CD4-positive, alpha-beta T cell (primary cell): Measurements from ENCODE around the gene OXSM. TPM values are rescaled to one million over a fixed set of nuclear protein-coding genes. Genes with fewer than 3 reads are reported as not detected.

Experiments used
- ATAC-seq: fragments of 200-7000 bp; cut with Tn5 transposase; one replicate; pipeline ENCODE4 v1.10.0; 2022; ENCODE audit warnings: mild to moderate bottlenecking; ENCODE audit not compliant: poor library complexity
- CTCF ChIA-PET: fragments of 350-600 bp; sonication (Branson Sonifier 250); formaldehyde crosslinking; loops from one replicate; lab custom pipeline; 2021; ENCODE audit warnings: antibody characterized with exemption, inconsistent platforms; lab: Charles Lee
- POLR2A ChIA-PET: fragments of 350-600 bp; sonication (Branson Sonifier 250); formaldehyde crosslinking; loops from one replicate; lab custom pipeline; 2021; ENCODE audit warnings: antibody characterized with exemption, inconsistent platforms; lab: Charles Lee
- DNase-seq, 14 experiments: peaks; one replicate each; pipeline ENCODE4 v3.0.0-alpha.2; 2013 to 2020; ENCODE audit warnings: mixed read lengths in 2 of 14
- H3K27ac ChIP-seq, 2 donors: one replicate each; pipeline versions ENCODE4 v1.5.1 to v1.7.0; 2013; ENCODE audit warnings: low read length in 2 of 2, low read depth in 1 of 2, mild to moderate bottlenecking in 1 of 2
- H3K27me3 ChIP-seq, 2 experiments: 1 replicate in 1 of 2; 2 replicates in 1 of 2; pipeline versions ENCODE4 v1.6.1 to v1.7.0; 2013; ENCODE audit warnings: low read length in 2 of 2, control low read depth in 1 of 2, mild to moderate bottlenecking in 1 of 2, moderate library complexity in 1 of 2; ENCODE audit not compliant: insufficient read depth in 2 of 2, control insufficient read depth in 1 of 2
- H3K36me3 ChIP-seq: one replicate; pipeline ENCODE4 v1.6.1; 2013; ENCODE audit warnings: low read length, control low read depth; ENCODE audit not compliant: insufficient read depth
- H3K4me1 ChIP-seq: one replicate; pipeline ENCODE4 v1.6.1; 2013; ENCODE audit warnings: low read length, control low read depth; ENCODE audit not compliant: insufficient read depth
- H3K4me3 ChIP-seq: one replicate; pipeline ENCODE4 v1.5.1; 2013; ENCODE audit warnings: mild to moderate bottlenecking, low read length, moderate library complexity
- H3K9me3 ChIP-seq, 2 experiments: 1 replicate in 1 of 2; 2 replicates in 1 of 2; pipeline versions ENCODE4 v1.6.1 to v1.7.0; 2013; ENCODE audit warnings: low read length in 2 of 2, mild to moderate bottlenecking in 2 of 2, control low read depth in 1 of 2, moderate library complexity in 1 of 2; ENCODE audit not compliant: control insufficient read depth in 1 of 2, insufficient read depth in 1 of 2
- H3K27ac Mint-ChIP-seq: one replicate; pipeline ENCODE4 v1.8.0; 2020; ENCODE audit warnings: mixed read lengths
- H3K27me3 Mint-ChIP-seq: one replicate; pipeline ENCODE4 v1.8.0; 2021; ENCODE audit warnings: mixed read lengths
- H3K36me3 Mint-ChIP-seq: one replicate; pipeline ENCODE4 v1.8.0; 2021; ENCODE audit warnings: low read depth, mixed read lengths
- H3K4me1 Mint-ChIP-seq: one replicate; pipeline ENCODE4 v1.8.0; 2021; ENCODE audit warnings: low read depth, mixed read lengths
- H3K4me3 Mint-ChIP-seq: one replicate; pipeline ENCODE4 v1.8.0; 2020; ENCODE audit warnings: mild to moderate bottlenecking, mixed read lengths
- H3K9me3 Mint-ChIP-seq: one replicate; pipeline ENCODE4 v1.8.0; 2020; ENCODE audit warnings: mixed read lengths
- CTCF ChIP-seq: fragments of 200-600 bp; IDR thresholded peaks from one replicate; pipeline ENCODE4 v1.8.0; 2022; ENCODE audit warnings: antibody characterized with exemption, mild to moderate bottlenecking
- intact Hi-C, 2 experiments: fragments of 100-400 bp; cut with DNase I in 1 of 2; cut with micrococcal nuclease in 1 of 2; formaldehyde crosslinking; loops; one replicate each; pipeline versions ENCODE4 v1.15.1 to v1.9.0; 2023 to 2025; cut with DNase I, micrococcal nuclease
- total RNA-seq, 174 experiments: library from RNA in 2 of 174; stranded (reverse) in 2 of 174; gene quantifications; one replicate each; pipeline ENCODE4 v1.2.3 and lab custom pipeline; 2021 to 2026

OXSM gene
- total RNA-seq, 2 experiments from 2014 or later, result 6.2 to 7.9 TPM

- peaks cover 15% of the 10 kb centered on the region for H3K4me1 ChIP-seq
- H3K27ac Mint-ChIP-seq, result peak overlapping the region; percentile 94
- peak overlapping the region; percentile 98 for H3K4me3 Mint-ChIP-seq
- H3K9me3 ChIP-seq, result no peaks in the 10 kb centered on the region
- H3K27me3 Mint-ChIP-seq, result no peaks in the 10 kb centered on the region
- H3K27me3 ChIP-seq, result no peaks in the 10 kb centered on the region
- peaks cover 61% of the 10 kb centered on the region for H3K4me1 Mint-ChIP-seq
- ATAC-seq, result no peak
- DNase-seq, result no peak
- CTCF ChIA-PET, result interaction anchor here (0.8 to 2.0 kb wide), 2 partner anchors 68 to 141 kb away, joined by 3 to 6 read pairs; no protein-coding TSS in a partner anchor
- peaks cover 6% of the 10 kb centered on the region for H3K36me3 ChIP-seq
- H3K27ac ChIP-seq, result peak overlapping the region; percentile 83 to 91
- peaks cover 16% of the 10 kb centered on the region for H3K36me3 Mint-ChIP-seq
- TF ChIP-seq CTCF, result no peak
- H3K4me3 ChIP-seq, result peak overlapping the region; percentile 75
- intact Hi-C loops, result loop anchor here in 1 of 2 experiments (5.0 to 10.0 kb wide), 3 partner anchors 1583 to 1984 kb away; partner anchors contain the start of genes NKIRAS1, RPL15 and UBE2E1
- POLR2A ChIA-PET, result interaction anchor here (0.8 kb wide), 1 partner anchor 123 kb away, joined by 3 read pairs; no protein-coding TSS in a partner anchor
- H3K9me3 Mint-ChIP-seq, result no peaks in the 10 kb centered on the region
These were observed 688 bp upstream of the OXSM start for GRCh38 chr3:25789209-25789595.

- CTCF ChIA-PET, result no interaction called here
- POLR2A ChIA-PET, result no interaction called here
These were observed 11.9 kb downstream of the OXSM start for GRCh38 chr3:25801786-25802185.

GRCh38 chr3:25803833-25804232 lies 13.9 kb downstream of the OXSM start:
- H3K27me3 ChIP-seq, result peaks cover 0 to 3% of the 10 kb centered on the region in 2 experiments
- ChIA-PET CTCF (interaction anchor here (0.5 kb wide), 1 partner anchor 240 kb away, joined by 3 read pairs; no protein-coding TSS in a partner anchor), POLR2A (no interaction called here)
- H3K27ac ChIP-seq, result no peak overlapping the region
- ATAC-seq, result no peak
- no peaks in the 10 kb centered on the region for H3K4me1 ChIP-seq
- no peaks in the 10 kb centered on the region for H3K9me3 Mint-ChIP-seq
- no peak overlapping the region for H3K27ac Mint-ChIP-seq
- no peak overlapping the region for H3K4me3 Mint-ChIP-seq
- no peaks in the 10 kb centered on the region for H3K36me3 Mint-ChIP-seq
- intact Hi-C loops, result no loop called here
- no peak for DNase-seq
- H3K9me3 ChIP-seq, result no peaks in the 10 kb centered on the region
- no peaks in the 10 kb centered on the region for H3K4me1 Mint-ChIP-seq
- no peaks in the 10 kb centered on the region for H3K36me3 ChIP-seq
- H3K27me3 Mint-ChIP-seq, result peaks cover 5% of the 10 kb centered on the region
- TF ChIP-seq CTCF, result no peak
- no peak overlapping the region for H3K4me3 ChIP-seq

More at GRCh38 chr3:25801786-25802185, 11.9 kb downstream of the OXSM start:
- intact Hi-C loops, result no loop called here
- Histone ChIP-seq H3K9me3 (no peaks in the 10 kb centered on the region), H3K4me1 (no peaks in the 10 kb centered on the region), H3K36me3 (no peaks in the 10 kb centered on the region), H3K27me3 (no peaks in the 10 kb centered on the region), H3K4me3 (no peak overlapping the region), H3K27ac (no peak overlapping the region)
- no peak for TF ChIP-seq CTCF
- Mint-ChIP-seq H3K27ac (no peak overlapping the region), H3K4me1 (no peaks in the 10 kb centered on the region), H3K4me3 (no peak overlapping the region), H3K27me3 (peaks cover 5% of the 10 kb centered on the region), H3K36me3 (no peaks in the 10 kb centered on the region), H3K9me3 (no peaks in the 10 kb centered on the region)
- DNase-seq (no peak), ATAC-seq (no peak)
